Activated naive CD4-positive, alpha-beta T cell treated with anti-CD3 and anti-CD28 coated beads, Interleukin-2, amount 50 U/mL, for 16 hours (primary cell): ENCODE results near the gene EYA2.

Experiments
- DNase-seq: peaks from one replicate; pipeline ENCODE4 v3.0.0-alpha.2; 2020

EYA2 gene

DNA sequence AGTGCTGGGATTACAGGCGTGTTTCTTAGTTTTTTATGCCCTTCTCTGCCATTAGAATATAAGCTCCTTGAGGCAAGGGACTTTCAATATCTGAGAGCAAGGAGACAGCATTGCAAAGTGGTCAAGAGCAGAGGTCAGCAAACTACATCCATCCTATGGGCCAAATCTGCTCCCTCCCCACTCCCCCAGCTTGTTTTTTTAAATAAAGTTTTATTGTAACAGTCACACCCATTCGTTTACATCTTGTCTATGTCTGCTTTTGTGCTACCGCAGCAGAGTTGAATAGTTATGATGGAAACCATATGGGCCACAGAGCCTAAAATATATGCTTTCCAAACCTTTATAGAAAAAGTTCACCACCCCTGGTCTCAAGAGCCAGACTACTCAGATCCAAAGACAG is 227.9 kb downstream of the EYA2 start:
- DNase-seq, result no peak

DNA sequence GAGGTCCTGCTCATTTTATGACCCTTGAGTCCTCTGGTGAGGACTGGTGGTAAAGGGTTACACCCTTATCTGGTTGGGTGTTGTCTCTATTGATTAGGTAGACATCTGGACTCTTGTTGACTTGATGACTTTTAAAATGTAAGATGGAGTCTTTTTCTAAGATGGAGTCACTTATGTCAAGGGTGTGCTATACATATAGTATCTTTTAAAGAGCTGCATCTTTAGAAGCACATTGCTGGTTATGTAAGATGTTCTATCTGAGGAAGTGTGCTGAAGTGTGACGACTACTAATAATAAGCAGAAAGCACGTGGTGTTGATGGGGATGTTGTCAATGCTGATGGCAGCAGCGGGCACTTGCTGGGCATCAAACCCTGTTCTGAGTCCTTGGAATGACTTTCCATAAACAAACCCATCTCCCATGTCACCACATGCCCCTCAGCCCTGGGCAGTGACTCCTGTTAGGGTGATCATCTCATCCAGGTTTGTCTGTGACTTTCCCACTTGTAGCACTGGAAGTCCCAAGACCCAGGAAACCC is 229.6 kb downstream of the EYA2 start:
- no peak for DNase-seq

DNA sequence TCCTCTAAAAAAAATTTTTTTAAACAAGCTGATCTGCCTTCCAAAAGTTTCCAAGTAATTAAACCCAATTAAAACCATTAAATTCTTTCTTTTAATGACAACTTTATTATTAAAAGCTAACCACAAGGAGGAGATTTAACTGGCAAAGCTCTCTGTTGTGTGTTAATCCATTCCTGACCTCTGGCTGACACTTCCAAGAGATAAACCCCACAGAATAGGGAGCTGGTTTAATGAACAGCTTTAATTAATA is 230.8 kb downstream of the EYA2 start:
- DNase-seq, result no peak

DNA sequence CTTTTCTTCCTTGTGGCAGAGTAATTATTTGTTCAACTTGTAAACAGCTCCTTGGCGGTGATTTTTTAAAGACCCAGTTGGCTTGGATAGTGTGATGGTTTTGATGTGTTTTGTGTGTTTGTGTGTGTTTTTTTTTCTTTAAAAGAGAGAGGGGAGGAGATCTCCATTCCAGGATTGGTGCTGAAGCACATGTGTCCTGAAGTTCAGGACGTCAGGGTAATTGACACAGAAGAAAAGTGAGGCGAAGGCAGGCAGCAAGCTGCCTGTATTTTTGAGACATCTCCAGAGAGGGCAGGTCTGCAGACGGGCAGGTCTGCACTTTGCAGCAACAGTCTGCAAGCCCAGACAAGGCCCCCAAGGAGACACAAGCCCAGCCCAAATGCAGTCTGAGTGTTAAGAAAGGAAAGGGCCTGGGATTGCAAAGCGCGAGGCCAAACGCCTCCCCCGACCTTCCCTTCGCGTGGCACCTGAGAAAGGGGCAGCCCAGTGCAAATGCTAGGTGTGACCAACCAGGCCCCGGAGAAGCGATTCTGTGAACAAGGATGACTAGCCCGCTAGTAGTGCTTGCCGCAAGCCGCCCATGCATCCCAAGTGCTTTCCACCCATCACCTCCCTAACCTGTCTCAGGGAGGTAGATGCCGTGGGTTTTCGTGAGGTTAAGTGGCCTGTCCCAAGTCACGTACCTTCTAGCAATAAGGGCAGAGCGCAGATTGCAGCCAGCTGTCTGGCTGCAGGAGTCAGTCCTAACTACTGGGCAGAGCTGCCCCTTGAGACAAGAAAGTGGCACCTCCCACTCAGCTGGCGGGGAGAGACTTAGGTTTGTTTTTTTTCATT is 231.3 kb downstream of the EYA2 start:
- DNase-seq, result no peak

DNA sequence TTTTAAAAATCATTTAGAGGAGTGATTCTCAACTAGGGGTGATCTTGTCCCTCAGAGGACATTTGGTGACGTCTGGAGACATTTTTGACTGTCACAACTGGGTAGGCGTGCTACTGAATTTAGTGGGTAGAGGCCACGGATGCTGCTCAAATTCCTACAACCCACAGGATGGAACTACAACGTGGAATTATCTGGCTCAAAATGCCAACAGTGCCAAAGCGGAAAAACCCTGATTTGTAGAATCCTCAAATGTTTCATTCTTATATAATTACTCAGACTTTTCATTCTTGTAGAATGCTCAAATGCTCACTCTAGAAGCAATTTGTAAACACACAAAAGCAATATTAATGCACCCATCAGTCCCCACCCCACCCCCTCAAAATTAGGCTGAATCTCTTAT is 232.1 kb downstream of the EYA2 start:
- DNase-seq, result no peak

DNA sequence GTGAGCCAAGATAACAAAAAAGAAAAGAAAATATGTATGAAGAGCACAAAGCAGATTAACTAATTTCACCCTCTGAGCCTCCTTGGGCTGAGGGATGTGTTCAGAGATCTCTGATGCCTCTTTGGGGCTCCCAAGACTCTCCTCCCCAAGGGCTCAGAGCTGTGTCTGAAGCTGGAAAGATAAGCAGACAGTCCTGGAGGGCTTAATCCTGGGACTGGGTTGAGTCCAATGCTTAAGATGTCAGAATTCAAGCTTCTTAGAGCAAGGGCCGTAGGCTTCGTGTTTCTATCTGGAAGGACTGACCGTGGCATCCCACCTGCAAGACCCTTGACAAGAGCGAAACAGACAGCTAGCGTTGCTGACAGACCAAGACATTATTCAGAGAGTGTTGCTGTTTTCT is 232.9 kb downstream of the EYA2 start:
- no peak for DNase-seq

DNA sequence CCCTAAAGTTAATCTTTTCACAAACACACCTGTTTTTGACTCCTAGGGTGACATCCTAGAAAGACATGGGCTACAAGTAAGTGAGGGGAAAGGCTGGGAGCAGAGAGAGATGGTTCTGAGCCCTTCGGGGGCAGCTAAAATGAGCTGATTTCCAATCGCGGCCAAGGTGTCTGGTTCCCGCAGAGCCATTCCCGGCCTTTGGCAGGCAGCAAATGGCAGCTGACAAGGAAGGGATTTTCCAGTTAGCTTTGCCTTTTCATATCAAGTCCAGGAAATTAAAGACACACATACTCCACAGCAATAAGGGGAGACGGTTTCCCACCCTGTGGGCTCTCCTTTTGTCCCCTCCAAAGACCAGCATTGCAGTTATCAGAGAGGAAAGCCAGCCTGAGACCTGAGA is 233.4 kb downstream of the EYA2 start:
- no peak for DNase-seq

DNA sequence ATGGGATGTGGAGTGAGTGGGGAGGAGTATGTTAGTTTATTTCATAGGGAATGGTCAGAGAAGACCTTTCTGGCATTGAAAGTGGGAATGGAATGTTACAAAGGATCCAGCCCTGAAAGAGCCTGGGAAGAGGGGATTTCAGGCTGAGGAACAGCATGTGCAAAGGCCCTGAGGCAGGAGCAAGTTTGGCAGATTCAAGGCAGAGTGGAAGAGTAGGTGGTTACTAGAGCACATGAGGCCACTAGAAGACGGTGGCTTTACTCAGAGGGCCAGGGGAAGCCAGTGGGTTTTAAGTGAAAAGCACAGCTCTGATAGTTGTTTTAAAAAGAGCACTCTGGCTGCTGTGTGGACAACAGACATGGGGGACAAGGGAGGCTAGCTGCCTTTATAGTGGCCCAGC is 234.7 kb downstream of the EYA2 start:
- DNase-seq, result no peak

DNA sequence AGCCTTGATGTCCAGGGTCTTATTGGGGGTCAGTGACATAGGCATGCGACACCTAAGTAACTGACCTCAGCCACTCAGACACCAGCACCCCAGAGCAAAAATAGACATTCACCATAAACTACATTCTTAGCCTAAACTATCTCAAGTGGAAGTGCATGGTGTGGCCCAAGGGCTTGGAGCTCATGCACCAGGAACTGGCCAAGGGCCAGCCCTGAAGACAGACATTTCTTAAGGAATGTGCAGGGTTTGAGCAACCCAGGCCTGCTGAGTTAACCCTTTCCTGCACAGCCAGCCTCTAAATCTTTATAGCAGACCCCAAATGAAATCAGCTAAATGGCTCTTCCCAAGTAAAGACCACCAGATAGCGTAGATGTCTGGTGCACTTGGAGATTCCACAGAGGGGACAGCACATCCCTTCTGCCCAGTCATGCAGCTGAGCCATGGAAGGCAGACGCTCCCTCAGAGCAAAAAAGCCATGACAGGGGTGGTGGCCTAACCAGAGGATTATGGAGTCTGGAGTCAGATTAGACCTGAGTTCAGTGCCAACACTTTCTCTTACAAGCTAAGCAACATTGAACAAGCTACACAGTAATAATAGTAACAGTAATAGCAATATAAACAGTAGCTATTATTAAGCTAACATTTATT is 239.3 kb downstream of the EYA2 start:
- DNase-seq, result no peak

DNA sequence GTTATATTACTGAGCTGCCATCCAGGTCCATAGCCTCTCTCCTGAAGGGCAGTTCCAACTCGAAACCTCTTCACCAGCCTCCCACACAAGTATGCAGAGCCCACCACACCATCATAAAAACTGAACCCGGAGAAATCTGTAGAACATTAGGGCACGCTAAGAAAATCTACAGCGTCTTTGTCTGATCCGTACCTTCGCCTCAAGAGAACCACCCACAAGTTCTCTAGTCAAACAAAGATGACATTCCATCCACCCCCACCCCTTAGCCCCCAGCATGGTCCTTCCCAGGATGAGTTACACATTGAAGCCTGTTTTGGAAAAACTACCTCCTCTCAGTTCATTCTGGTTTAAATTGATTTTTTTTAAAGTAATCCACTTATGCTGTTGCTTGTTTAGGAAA is 242.1 kb downstream of the EYA2 start:
- DNase-seq, result no peak

DNA sequence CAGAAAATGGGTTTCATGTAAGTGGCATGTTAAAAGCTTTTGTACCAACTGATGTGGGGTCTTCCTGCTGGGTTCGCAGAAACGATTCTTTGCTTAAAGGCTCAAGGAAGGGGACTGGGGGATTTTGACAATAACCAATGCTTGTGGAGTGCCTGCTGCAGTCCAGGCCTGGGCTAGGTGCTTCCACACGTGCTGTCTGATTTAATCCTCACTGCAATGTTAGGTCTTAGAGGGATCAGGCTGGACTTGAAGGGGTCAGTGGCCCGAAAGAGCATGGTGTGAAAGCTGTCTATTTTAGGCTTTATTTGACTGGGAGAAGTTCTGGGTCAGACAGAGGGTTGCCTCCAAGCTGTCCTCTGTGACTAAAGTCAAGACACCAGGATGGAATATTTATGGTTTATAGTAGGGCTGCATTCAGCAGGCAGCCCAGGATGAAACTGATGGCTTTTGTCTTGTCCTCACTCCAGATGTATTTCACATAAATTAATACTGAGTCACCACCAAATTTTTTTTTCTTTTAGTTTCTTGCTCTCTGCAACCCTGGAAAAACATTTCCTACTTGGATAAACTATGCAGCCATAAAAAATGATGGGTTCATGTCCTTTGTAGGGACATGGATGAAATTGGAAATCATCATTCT is 242.7 kb downstream of the EYA2 start:
- no peak for DNase-seq

DNA sequence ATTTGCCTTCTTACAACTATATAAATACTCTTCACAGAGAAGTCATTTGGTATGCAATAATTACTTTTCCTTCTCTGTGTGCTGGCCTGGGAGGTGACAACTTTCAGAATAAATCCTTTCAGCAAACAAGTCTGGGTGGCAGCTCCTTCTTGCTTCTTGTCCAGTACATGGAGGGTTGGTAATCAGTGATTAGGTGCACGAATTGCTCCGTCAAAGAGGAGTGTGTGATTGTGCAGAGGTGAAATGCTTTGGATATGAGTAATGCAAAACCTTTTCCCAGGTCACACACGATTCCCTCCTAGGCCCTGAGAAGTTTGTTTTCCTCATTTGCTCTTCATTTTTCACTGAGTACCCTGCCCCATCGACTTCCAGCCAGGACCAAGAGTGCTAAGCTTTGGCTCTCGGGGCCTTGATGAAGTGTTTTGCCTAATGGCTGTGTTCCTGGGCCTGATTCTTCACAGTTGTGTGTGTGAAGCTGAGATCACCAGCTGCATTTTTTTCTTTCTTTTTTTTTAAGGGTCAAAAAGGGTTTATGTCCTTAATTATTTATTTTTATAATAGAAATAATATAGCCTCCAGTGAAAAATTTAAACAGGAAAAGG is 245.4 kb downstream of the EYA2 start:
- no peak for DNase-seq

DNA sequence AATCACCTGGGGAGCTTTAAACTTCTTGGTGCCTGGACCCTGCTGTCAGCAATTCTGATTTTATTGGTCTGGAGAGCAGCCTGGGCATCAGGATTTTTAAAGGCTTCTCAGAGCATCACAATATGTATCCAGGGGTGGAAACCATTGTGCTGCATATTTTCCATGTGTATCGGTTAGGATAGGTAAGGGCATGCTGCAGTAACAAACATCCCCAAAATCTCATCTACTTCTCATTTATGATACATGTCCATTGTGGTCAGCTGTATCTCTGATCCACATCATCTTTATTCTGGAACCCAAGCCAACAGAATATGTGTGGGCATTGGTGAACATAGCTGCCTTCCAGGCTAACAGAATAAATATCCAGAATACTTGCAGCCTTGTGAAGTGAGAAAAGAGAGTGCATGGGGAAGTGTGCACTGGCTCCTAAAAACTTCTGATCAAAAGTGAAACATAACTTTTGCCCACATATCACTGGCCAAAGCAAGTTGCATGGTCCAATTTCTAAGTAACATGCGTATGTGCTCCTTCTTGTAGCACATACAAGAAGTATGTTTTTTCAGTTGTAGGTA is 246.8 kb downstream of the EYA2 start:
- no peak for DNase-seq

DNA sequence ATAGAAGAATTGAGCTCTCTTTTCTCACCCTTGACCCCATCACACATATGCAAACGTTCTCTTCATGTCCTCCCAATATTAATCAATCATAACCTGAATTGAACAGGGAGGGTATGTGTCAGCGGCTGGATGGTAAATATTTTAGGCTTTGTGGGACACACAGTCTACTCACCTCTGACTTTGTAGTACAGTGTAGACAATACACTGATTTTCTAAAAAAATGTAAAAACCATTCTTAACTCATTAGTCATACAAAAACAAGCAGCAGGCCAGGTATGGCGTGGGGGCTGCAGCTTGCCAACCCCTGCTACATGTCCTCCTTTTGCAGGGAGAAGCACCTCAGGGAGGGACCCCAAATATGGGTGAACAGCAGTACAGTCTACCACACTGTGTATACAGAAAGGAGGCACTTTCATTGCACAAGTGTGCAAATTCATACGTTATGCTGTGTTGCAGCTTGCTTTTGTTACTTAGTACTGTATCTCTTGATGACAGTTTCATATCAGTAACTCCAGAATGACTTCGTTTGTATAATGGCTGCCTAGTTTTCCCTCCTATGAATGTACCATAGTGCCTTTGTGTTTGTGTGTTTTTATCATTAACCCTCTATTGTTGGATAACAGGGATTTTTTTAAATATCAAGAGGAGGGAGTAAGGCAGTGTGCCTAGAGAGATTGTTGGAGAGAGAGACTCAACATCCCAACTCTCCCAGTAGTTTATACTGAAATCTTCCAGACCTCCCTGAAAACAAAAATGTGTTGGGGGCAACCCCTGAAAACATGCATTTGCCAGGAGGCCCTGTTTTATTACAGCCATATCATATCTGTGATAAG is 247.5 kb downstream of the EYA2 start:
- DNase-seq, result no peak

DNA sequence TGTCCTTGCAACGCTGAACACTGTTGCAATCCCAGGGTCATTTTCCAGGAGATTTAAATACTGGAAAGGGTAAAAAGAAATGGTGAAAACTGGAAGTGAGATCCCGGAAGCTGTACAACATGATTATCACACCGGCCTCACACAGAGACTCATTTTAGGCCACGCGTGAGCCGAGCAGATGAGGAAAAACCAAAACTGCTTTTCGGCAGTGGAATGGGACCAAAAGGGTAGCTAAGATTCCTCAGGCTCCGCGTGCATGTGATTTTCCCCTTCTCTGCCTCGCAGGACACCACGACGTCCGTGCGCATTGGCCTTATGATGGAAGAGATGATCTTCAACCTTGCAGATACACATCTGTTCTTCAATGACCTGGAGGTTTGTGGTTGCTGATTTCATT is 248.1 kb downstream of the EYA2 start:
- DNase-seq, result no peak

DNA sequence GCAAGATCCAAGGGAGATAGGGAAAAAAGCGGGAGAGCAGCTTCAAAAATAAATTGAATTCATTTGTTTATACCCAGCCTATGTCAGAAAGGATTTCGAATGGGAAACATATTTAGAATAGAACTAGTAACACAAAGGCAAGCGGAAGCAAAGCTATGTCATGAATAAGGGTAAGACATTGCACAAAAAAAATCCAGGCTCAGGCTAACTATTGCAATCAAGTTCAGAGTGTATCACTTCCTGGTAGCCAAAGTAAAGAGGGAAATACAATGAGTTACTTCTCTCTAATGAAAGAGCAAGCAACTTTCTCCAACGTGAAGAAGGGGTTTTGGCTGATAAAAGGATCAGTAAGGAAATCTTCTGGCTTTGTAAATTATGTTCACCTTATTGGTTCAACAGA is 249.0 kb downstream of the EYA2 start:
- DNase-seq, result no peak

DNA sequence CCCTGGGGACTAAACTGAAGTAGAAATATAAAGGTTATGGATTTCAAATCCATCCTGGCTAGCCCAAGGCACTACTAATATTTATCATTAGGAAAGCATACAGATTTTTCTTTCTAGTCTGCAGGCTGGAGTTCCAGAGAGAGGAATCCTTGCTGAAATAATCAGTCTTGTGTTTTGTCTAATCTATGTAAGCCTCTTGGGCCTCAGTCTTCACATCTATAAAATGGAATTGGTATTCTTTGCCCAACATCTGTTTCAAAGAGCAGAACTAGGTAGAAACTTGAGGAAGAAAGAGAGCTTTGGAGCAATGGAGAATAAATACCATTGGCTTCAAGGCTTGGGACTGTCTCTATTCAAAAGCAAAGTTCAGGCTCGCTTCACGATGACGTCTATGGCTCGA is 249.8 kb downstream of the EYA2 start:
- DNase-seq, result no peak

DNA sequence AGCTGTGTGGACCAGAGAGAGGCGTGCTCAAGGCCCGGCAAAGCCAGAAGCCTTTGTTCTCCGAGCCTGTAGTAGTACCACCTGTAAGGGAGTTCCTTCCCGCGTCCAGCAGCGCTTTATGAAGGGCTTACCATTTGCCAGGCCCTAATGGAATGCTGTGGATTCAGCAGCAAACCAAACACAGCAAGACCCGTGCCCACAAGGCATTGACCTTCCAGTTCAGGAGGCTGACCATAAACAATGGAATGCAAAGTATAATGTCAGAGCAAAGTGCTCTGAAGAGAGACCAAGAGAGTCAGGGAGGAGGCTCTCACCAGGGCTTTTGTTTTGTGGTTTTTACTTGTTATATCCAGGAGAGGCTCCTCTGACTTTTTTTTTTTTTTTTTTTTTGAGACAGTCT is 252.0 kb downstream of the EYA2 start:
- DNase-seq, result no peak

DNA sequence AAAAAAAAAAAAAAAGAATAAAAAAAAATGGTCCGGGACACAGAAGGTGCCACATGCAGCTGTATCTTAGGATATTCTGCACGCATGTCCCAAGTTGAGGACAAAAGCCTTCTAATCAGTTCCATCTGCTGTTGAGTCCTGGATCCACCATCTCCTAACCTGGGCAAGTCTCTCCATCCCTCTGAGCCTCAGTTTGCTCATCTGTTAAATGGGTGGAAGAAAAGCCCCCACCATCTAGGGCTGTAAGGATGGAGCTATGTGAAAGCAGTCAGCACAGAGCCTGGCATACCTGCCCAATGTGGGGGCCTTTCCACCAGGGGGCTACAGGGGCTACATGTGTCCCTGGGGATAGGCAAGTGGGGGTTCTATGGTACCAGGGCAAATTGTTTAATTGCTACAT is 253.4 kb downstream of the EYA2 start:
- DNase-seq, result no peak

DNA sequence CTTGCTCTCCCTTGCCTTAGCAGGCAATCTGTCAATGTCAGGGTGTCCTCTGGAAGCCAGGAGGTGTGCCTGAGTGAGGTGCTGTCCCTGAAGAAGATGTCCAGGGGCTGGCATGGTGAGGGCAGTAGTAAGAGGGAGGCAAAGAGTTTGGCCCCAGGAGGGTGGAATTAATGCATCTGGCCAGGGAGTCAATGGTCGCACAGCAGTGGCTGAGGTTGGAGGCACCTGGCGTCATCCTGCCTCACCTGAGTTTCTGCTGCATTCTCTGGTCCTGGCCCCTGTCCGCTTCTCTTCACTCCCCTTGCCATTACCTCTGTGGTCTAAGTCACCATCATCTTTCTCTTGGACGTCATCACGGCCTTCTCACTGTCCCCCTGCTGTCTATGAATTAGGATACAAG is 255.3 kb downstream of the EYA2 start:
- no peak for DNase-seq

DNA sequence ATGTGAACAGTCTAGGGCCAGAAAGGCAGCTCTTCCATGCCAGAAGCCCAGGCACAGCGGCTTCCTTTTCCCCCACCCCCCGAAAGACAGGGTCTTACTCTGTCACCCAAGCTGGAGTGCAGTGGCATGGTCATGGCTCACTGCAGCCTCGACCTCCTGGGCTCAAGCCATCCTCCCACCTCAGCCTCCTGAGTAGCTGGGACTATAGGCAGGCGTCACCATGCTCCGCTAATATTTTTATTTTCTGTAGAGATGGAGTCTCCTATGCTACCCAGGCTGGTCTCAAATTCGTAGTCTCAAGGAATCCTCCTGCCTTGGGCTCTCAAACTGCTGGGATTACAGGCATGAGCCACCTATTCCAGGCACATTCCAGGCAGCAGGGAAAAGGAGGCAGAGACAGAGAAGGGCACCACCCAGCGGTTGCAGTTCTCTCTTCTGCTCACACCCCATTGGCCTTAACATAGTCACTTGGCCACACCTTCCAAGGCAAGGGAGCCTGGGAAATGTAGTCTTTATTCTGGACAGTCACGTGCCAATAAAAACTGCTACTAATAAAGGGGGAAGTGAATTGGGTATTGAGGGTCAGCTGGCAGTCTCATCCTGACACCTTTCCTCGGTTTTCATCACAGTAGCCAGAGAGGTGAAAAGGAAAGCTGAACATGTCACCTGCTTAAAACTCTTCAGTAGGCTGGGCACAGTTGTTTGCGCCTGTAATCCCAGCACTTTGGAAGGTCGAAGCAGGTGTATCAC is 255.9 kb downstream of the EYA2 start:
- DNase-seq, result no peak

DNA sequence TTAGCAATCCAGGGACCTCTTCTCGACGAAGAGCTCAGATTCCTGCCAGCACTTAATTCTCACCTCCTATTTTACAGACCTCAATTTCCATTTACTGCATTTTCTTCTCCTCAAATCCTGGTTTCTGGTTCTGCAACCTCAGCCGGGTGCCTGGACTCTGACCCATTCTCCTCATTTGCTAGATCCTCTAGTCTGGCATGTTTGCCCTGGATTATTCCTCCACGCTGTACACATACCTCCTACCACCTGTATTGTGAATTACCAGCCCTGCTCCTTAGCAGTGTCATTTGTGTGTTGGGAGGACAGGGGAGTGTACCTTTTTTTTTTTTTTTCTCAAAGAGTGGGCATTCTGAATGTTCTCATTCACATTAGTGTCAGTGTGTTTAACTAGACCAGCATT is 257.4 kb downstream of the EYA2 start:
- no peak for DNase-seq
